GM23248 (cell line): ENCODE results near the gene KCNAB1. TPM values are rescaled to one million over a fixed set of nuclear protein-coding genes. Genes with fewer than 3 reads are reported as not detected.
"Not testable (repeated sequence)": the region's sequence is repeated elsewhere in the genome, so short reads cannot be mapped to it uniquely, and the experiment has no call there.

ENCODE experiments used
- DNase-seq: peaks from one replicate; pipeline ENCODE4 v3.0.0-alpha.2; 2015
- H2AFZ ChIP-seq: fragments of 200-600 bp; sonication (generic); 2 replicates; pipeline ENCODE4 v1.6.1; 2016; ENCODE audit warnings: antibody characterized with exemption
- H3F3A ChIP-seq: fragments of 200-600 bp; sonication (generic); 2 replicates; pipeline ENCODE4 v1.6.1; 2016; ENCODE audit warnings: mild to moderate bottlenecking, antibody characterized with exemption, mixed run types; ENCODE audit not compliant: insufficient read depth
- H3K27ac ChIP-seq: fragments of 200-600 bp; sonication (generic); 2 replicates; pipeline ENCODE4 v1.5.1; 2016; ENCODE audit warnings: mild to moderate bottlenecking
- H3K27me3 ChIP-seq: fragments of 200-600 bp; sonication (generic); replicated peaks from 2 replicates; pipeline ENCODE4 v1.6.1; 2016; ENCODE audit warnings: mild to moderate bottlenecking; ENCODE audit not compliant: insufficient read depth
- H3K36me3 ChIP-seq: fragments of 200-600 bp; sonication (generic); 2 replicates; pipeline ENCODE4 v1.6.1; 2016; ENCODE audit warnings: low read depth, mild to moderate bottlenecking
- H3K4me1 ChIP-seq: fragments of 200-600 bp; sonication (generic); 2 replicates; pipeline ENCODE4 v1.6.1; 2016; ENCODE audit warnings: mild to moderate bottlenecking; ENCODE audit not compliant: insufficient read depth
- H3K4me2 ChIP-seq: fragments of 200-600 bp; sonication (generic); one replicate; pipeline ENCODE4 v1.6.1; 2016; ENCODE audit warnings: mild to moderate bottlenecking; ENCODE audit not compliant: unreplicated experiment
- H3K4me3 ChIP-seq: fragments of 200-600 bp; sonication (generic); 2 replicates; pipeline ENCODE4 v1.5.1; 2016; ENCODE audit warnings: mild to moderate bottlenecking
- H3K79me2 ChIP-seq: fragments of 200-600 bp; sonication (generic); 2 replicates; pipeline ENCODE4 v1.6.1; 2016; ENCODE audit warnings: mild to moderate bottlenecking; ENCODE audit not compliant: insufficient read depth
- H3K9ac ChIP-seq: fragments of 200-600 bp; sonication (generic); 2 replicates; pipeline ENCODE4 v1.6.1; 2016; ENCODE audit warnings: mild to moderate bottlenecking
- H3K9me2 ChIP-seq: fragments of 200-600 bp; sonication (generic); 2 replicates; pipeline ENCODE4 v1.6.1; 2016; ENCODE audit warnings: mixed run types, mild to moderate bottlenecking, moderate library complexity; ENCODE audit not compliant: insufficient read depth
- H3K9me3 ChIP-seq: fragments of 200-600 bp; sonication (generic); one replicate; pipeline ENCODE4 v1.6.1; 2017; ENCODE audit warnings: low read depth
- H4K20me1 ChIP-seq: fragments of 200-600 bp; sonication (generic); 2 replicates; pipeline ENCODE4 v1.6.0; 2016; ENCODE audit not compliant: insufficient read depth
- EZH2 ChIP-seq: fragments of 200-600 bp; sonication (generic); IDR thresholded peaks from 2 replicates; pipeline ENCODE4 v1.6.1; 2018; ENCODE audit warnings: antibody characterized with exemption, mild to moderate bottlenecking; ENCODE audit not compliant: insufficient read depth, poor library complexity, severe bottlenecking
- EZH2phosphoT487 ChIP-seq: fragments of 200-600 bp; sonication (generic); IDR thresholded peaks from 2 replicates; pipeline ENCODE4 v1.6.1; 2018; ENCODE audit warnings: antibody characterized with exemption, moderate library complexity, mild to moderate bottlenecking, low read depth; ENCODE audit not compliant: insufficient read depth
- WGBS, 2 experiments: methylation state at CpG; one replicate each; pipeline ENCODE4 v1.1.6; 2015 to 2017; ENCODE audit warnings: low lambda C conversion rate in 2 of 2, low coverage in 1 of 2; ENCODE audit errors: missing lambda C conversion rate in 2 of 2; 5-methylcytosine and 5-hydroxymethylcytosine counted together
- in situ Hi-C: fragments of 300-500 bp; cut with MboI; formaldehyde crosslinking; loops from 2 replicates; pipeline ENCODE4 v1.15.0; 2020
- polyA plus RNA-seq: library from polyadenylated mRNA; unstranded; fragments of >200 nt; fragmentation: Nextera tagmentation; extraction: Ambion mirVana; gene quantifications from 2 replicates; pipeline ENCODE4 v1.2.1, GENCODE V29; 2016
- total RNA-seq: library from RNA; depleted of rRNA; stranded (reverse); fragments of >200 nt; shearing (Covaris generic); gene quantifications from 2 replicates; pipeline ENCODE4 v1.2.3, GENCODE V29; 2014

Gene KCNAB1
- total and polyA plus RNA-seq, 2 experiments from 2014 or later: 1.1 TPM; not detected in 1

DNA sequence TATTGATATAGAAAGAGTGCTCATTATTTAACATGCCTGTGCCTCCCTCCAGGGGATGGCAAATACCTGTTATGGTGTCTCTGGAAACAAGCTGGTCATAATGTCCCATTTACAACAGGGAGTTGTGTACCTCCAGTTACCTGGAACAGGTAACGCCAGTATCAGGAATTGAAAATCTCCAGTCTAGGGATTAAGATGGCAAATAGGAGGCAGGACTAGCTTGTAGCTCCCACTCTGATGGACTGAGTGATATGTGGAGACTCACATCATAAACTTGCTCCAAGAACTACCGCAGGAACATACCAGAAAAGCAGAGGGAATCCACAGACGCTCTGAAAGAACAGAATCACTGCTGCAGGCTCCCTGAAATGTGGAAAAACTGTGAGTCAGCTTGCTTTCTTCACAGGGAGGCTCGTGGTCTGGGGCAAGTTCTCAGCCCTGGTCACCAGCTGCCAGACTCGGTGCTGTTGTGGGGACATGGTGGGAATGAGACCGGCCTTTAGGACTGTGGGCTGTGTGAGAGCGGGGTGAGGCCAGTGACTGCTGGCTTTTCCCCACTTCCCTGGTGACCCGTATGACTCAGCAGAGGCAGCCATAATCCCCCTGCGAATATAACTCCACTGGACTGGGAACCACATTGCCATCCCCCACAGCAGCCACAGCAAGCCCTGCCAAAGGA, 97.4 kb downstream of the KCNAB1 start:
- H3K9me3 ChIP-seq: no peaks in the 10 kb centered on the region
- no peak overlapping the region for H3K27ac ChIP-seq
- no peaks in the 10 kb centered on the region for H4K20me1 ChIP-seq
- WGBS, 2 experiments: 65 to 66% methylated on average over 9 of the region's 9 CpGs
- H3K9ac ChIP-seq: no peak overlapping the region
- in situ Hi-C loops: no loop called here
- no peak overlapping the region for H3K4me2 ChIP-seq
- no peaks in the 10 kb centered on the region for H3K9me2 ChIP-seq
- TF ChIP-seq EZH2phosphoT487 (no peak), EZH2 (no peak)
- H3K4me1 ChIP-seq: no peaks in the 10 kb centered on the region
- no peaks in the 10 kb centered on the region for H3K27me3 ChIP-seq
- DNase-seq: peak; percentile 44
- no peak overlapping the region for H2AFZ ChIP-seq
- H3K4me3 ChIP-seq: no peak overlapping the region
- H3K36me3 ChIP-seq: no peaks in the 10 kb centered on the region
- H3F3A ChIP-seq: no peaks in the 10 kb centered on the region
- no peaks in the 10 kb centered on the region for H3K79me2 ChIP-seq

DNA sequence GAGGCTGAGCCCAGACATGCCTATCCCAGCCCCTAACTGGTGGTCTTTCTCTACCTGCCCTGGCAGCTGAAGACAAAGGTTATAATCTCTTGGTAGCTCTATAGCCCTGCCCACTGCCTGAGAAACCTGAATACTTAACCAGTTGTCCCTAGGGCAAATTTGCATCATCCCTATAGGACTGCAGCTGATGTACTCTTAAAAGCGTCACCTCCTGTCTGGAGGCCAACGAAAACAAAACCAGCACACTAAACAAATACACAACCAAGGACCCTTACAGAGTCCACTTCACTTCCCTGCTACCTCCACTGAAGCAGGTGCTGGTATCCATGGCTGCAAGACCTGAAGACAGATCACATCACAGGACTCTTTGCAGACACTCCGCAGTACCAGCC, 98.0 kb downstream of the KCNAB1 start:
- no peaks in the 10 kb centered on the region for H3F3A ChIP-seq
- H3K4me3 ChIP-seq: no peak overlapping the region
- in situ Hi-C loops: no loop called here
- no peak overlapping the region for H3K9ac ChIP-seq
- no peaks in the 10 kb centered on the region for H3K9me2 ChIP-seq
- no peak for TF ChIP-seq EZH2
- no peak for TF ChIP-seq EZH2phosphoT487
- no peaks in the 10 kb centered on the region for H3K36me3 ChIP-seq
- H3K27me3 ChIP-seq: no peaks in the 10 kb centered on the region
- no peaks in the 10 kb centered on the region for H4K20me1 ChIP-seq
- no peak for DNase-seq
- WGBS, 2 experiments: 84% methylated on average over 3 of the region's 3 CpGs
- H3K4me2 ChIP-seq: no peak overlapping the region
- no peak overlapping the region for H3K27ac ChIP-seq
- H3K4me1 ChIP-seq: no peaks in the 10 kb centered on the region
- H3K79me2 ChIP-seq: no peaks in the 10 kb centered on the region
- H2AFZ ChIP-seq: no peak overlapping the region
- no peaks in the 10 kb centered on the region for H3K9me3 ChIP-seq

GRCh38 chr3:156222381-156222780, 102.0 kb downstream of the KCNAB1 start:
- H2AFZ ChIP-seq, H3K4me3 ChIP-seq, H3K4me1 ChIP-seq, H3K9ac ChIP-seq, H3K27me3 ChIP-seq, H3K36me3 ChIP-seq, H3K4me2 ChIP-seq, H3K27ac ChIP-seq, H3K79me2 ChIP-seq, DNase-seq, H3K9me3 ChIP-seq, H3K9me2 ChIP-seq, in situ Hi-C loops, H4K20me1 ChIP-seq, H3F3A ChIP-seq: not testable (repeated sequence)

DNA sequence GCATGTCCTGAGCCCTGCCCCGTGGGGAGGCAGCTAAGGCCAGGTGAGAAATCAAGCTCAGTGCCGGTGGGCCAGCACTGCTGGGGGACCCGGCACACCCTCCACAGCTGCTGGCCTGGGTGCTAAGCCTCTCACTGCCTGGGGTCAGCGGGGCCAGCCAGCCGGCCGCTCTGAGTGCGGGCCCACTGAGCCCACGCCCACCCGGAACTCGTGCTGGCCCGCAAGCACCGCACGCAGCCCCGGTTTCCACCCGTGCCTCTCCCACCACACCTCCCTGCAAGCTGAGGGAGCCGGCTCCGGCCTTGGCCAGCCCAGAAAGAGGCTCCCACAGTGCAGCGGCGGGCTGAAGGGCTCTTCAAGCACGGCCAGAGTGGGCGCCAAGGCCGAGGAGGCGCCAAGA, 103.7 kb downstream of the KCNAB1 start:
- 86 to 87% methylated on average over 18 to 23 of the region's 23 CpGs for WGBS, 2 experiments
- H2AFZ ChIP-seq, H3K27me3 ChIP-seq, H3K27ac ChIP-seq, DNase-seq, H3K9me2 ChIP-seq, H3K79me2 ChIP-seq, H3F3A ChIP-seq, H3K36me3 ChIP-seq, in situ Hi-C loops, H3K4me3 ChIP-seq, H3K4me1 ChIP-seq, H3K9me3 ChIP-seq, H4K20me1 ChIP-seq, H3K9ac ChIP-seq, H3K4me2 ChIP-seq: not testable (repeated sequence)

GRCh38 chr3:156226676-156227420, 106.5 kb downstream of the KCNAB1 start:
- H3K36me3 ChIP-seq: no peaks in the 10 kb centered on the region
- no peaks in the 10 kb centered on the region for H3F3A ChIP-seq
- no peak overlapping the region for H3K9ac ChIP-seq
- TF ChIP-seq EZH2 (no peak), EZH2phosphoT487 (no peak)
- no peak for DNase-seq
- 56 to 67% methylated on average over 6 of the region's 6 CpGs for WGBS, 2 experiments
- no peak overlapping the region for H3K4me2 ChIP-seq
- in situ Hi-C loops: no loop called here
- H3K79me2 ChIP-seq: no peaks in the 10 kb centered on the region
- H4K20me1 ChIP-seq: no peaks in the 10 kb centered on the region
- no peak overlapping the region for H3K27ac ChIP-seq
- no peak overlapping the region for H3K4me3 ChIP-seq
- no peaks in the 10 kb centered on the region for H3K4me1 ChIP-seq
- H2AFZ ChIP-seq: no peak overlapping the region
- H3K27me3 ChIP-seq: no peaks in the 10 kb centered on the region
- H3K9me2 ChIP-seq: no peaks in the 10 kb centered on the region
- no peaks in the 10 kb centered on the region for H3K9me3 ChIP-seq
